K562 (cell line): Measurements from ENCODE around the gene PRR23E. TPM values are rescaled to one million over a fixed set of nuclear protein-coding genes. Genes with fewer than 3 reads are reported as not detected.

ENCODE experiments used
- ATAC-seq: fragments of 200-7000 bp; cut with Tn5 transposase; 3 replicates; pipeline ENCODE4 v1.9.1; 2020; ENCODE audit warnings: moderate library complexity
- BruUV-seq: library from RNA; stranded (reverse); fragments of 400-500 nt; replicated peaks from 2 replicates; lab custom pipeline; 2021; lab: Mats Ljungman, UMichigan
- CTCF ChIA-PET: fragments of 300-600 bp; formaldehyde crosslinking; extraction: SDS; loops from one replicate; lab custom pipeline; 2021; ENCODE audit warnings: low intra/inter-chr PET ratio; lab: Yijun Ruan, JAX
- POLR2A ChIA-PET: fragments of 300-600, 350-650 bp; sonication (Branson Sonifier 250); formaldehyde crosslinking; extraction: SDS; loops from one replicate; lab custom pipeline; 2021; ENCODE audit warnings: antibody characterized with exemption, inconsistent platforms; lab: Yijun Ruan, JAX
- DNase-seq, 4 experiments: peaks; one replicate each; pipeline versions ENCODE4 v3.0.0 to v3.0.0-alpha.2; 2011 to 2018; ENCODE audit warnings: low spot score in 3 of 4, mixed read lengths in 3 of 4; ENCODE audit errors: extremely low read depth in 1 of 4
- FAIRE-seq: peaks from 2 replicates; lab custom pipeline; 2011; peaks lifted over from hg19 to GRCh38; lab: Jason Lieb, UNC
- H2AFZ ChIP-seq: 2 replicates; pipeline ENCODE4 v1.6.0; 2011; ENCODE audit warnings: low read depth, low read length, control low read depth, inconsistent platforms
- H3K27ac ChIP-seq: fragments of 200-600 bp; 3 replicates; pipeline ENCODE4 v1.8.0; 2011; ENCODE audit warnings: low read depth, mild to moderate bottlenecking, control low read depth, inconsistent platforms, low read length, moderate library complexity, mixed read lengths; ENCODE audit errors: extremely low read depth
- H3K27me3 ChIP-seq, 2 experiments: fragments of 300-600 bp in 1 of 2; 2 replicates in 1 of 2; 3 replicates in 1 of 2; pipeline versions ENCODE4 v1.6.0 to v1.8.0; 2011; ENCODE audit warnings: inconsistent platforms in 2 of 2, low read length in 2 of 2, mild to moderate bottlenecking in 1 of 2, mixed read lengths in 1 of 2, moderate library complexity in 1 of 2; ENCODE audit not compliant: control insufficient read depth in 2 of 2, insufficient read depth in 2 of 2
- H3K36me3 ChIP-seq: fragments of 300-600 bp; 3 replicates; pipeline ENCODE4 v1.8.0; 2011; ENCODE audit warnings: mild to moderate bottlenecking, low read length, inconsistent platforms; ENCODE audit not compliant: control insufficient read depth, insufficient read depth
- H3K4me1 ChIP-seq, 2 experiments: fragments of 200-600 bp in 1 of 2; replicated peaks in 1 of 2; 2 replicates in 1 of 2; 3 replicates in 1 of 2; pipeline versions ENCODE4 v1.5.1 to v1.8.0; 2011; ENCODE audit warnings: inconsistent platforms in 2 of 2, low read length in 2 of 2, mild to moderate bottlenecking in 1 of 2, mixed read lengths in 1 of 2, moderate library complexity in 1 of 2; ENCODE audit not compliant: control insufficient read depth in 2 of 2, insufficient read depth in 2 of 2
- H3K4me2 ChIP-seq: 2 replicates; pipeline ENCODE4 v1.6.1; 2011; ENCODE audit warnings: low read length, control low read depth, inconsistent platforms, mixed read lengths; ENCODE audit not compliant: insufficient read depth
- H3K4me3 ChIP-seq: fragments of 200-600 bp; sonication (generic), shearing (Covaris generic); 2 replicates; pipeline ENCODE4 v1.5.1; 2016; ENCODE audit warnings: control low read depth, inconsistent platforms
- H3K79me2 ChIP-seq: fragments of 200-600 bp; 3 replicates; pipeline ENCODE4 v1.8.0; 2011; ENCODE audit warnings: low read length, inconsistent platforms; ENCODE audit not compliant: control insufficient read depth, insufficient read depth
- H3K9ac ChIP-seq, 2 experiments: 2 replicates each; pipeline versions ENCODE4 v1.6.0 to v1.6.1; 2011; ENCODE audit warnings: low read depth in 2 of 2, low read length in 2 of 2, control low read depth in 1 of 2, inconsistent platforms in 1 of 2, mild to moderate bottlenecking in 1 of 2, mixed read lengths in 1 of 2; ENCODE audit not compliant: insufficient read depth in 1 of 2
- H3K9me1 ChIP-seq: one replicate; pipeline ENCODE4 v1.6.0; 2011; ENCODE audit warnings: inconsistent platforms, mild to moderate bottlenecking, low read length, moderate library complexity; ENCODE audit not compliant: control insufficient read depth, insufficient read depth
- H3K9me3 ChIP-seq: replicated peaks from 2 replicates; pipeline ENCODE4 v1.5.1; 2011; ENCODE audit warnings: low read depth, low read length, inconsistent platforms; ENCODE audit not compliant: control insufficient read depth, insufficient read depth
- H4K20me1 ChIP-seq: replicated peaks from 2 replicates; pipeline ENCODE4 v1.6.1; 2011; ENCODE audit warnings: low read length, inconsistent platforms, mixed read lengths; ENCODE audit not compliant: control insufficient read depth, insufficient read depth
- BCOR ChIP-seq: fragments of 450-650 bp; IDR thresholded peaks from 2 replicates; pipeline ENCODE4 v1.6.1; 2016
- CBFA2T3 ChIP-seq: fragments of 450-650 bp; IDR thresholded peaks from 2 replicates; pipeline ENCODE4 v1.6.1; 2017
- EWSR1 ChIP-seq: fragments of 450-650 bp; IDR thresholded peaks from 2 replicates; pipeline ENCODE4 v1.6.1; 2018; ENCODE audit warnings: borderline replicate concordance, mild to moderate bottlenecking, low read depth, moderate library complexity; ENCODE audit not compliant: partially characterized antibody
- MEIS2 ChIP-seq: fragments of 450-650 bp; IDR thresholded peaks from 2 replicates; pipeline ENCODE4 v1.6.1; 2014; ENCODE audit warnings: mild to moderate bottlenecking; ENCODE audit not compliant: partially characterized antibody
- PCBP1 ChIP-seq: fragments of 200-400 bp; formaldehyde crosslinking; IDR thresholded peaks from 2 replicates; pipeline ENCODE4 v1.6.1; 2018; ENCODE audit warnings: mild to moderate bottlenecking, low read depth, low read length; ENCODE audit not compliant: poor library complexity, severe bottlenecking
- SETDB1 ChIP-seq: IDR thresholded peaks from one replicate; pipeline ENCODE4 v1.6.1; 2012; ENCODE audit warnings: low read length, control low read depth, inconsistent platforms
- SMAD3 ChIP-seq: fragments of 450-650 bp; formaldehyde crosslinking; conservative IDR thresholded peaks from 2 replicates; pipeline ENCODE4 v1.4.0; 2020; ENCODE audit warnings: mild to moderate bottlenecking
- TFE3 ChIP-seq: fragments of 450-650 bp; formaldehyde crosslinking; IDR thresholded peaks from 2 replicates; pipeline ENCODE4 v1.4.0; 2020; ENCODE audit warnings: mild to moderate bottlenecking, mixed read lengths
- ZBTB43 ChIP-seq: sonication (generic); formaldehyde crosslinking; IDR thresholded peaks from 2 replicates; pipeline ENCODE4 v1.8.0; 2023; ENCODE audit warnings: mild to moderate bottlenecking, missing genetic modification reagents
- ZKSCAN3 ChIP-seq: fragments of 250-450 bp; sonication (Bioruptor Pico); IDR thresholded peaks from 2 replicates; pipeline ENCODE4 v1.4.0; 2020
- ZNF584 ChIP-seq: fragments of 200-800 bp; sonication (Bioruptor generic); IDR thresholded peaks from 2 replicates; pipeline ENCODE4 v1.6.1; 2016; ENCODE audit warnings: low read depth, mild to moderate bottlenecking, missing genetic modification characterization, missing compliant biosample characterization
- WGBS: fragments of 100-300 bp; shearing (Covaris generic); methylation state at CpG from one replicate; pipeline ENCODE4 v1.1.6; 2016; ENCODE audit warnings: low coverage, mixed read lengths; ENCODE audit not compliant: insufficient coverage; ENCODE audit errors: missing lambda C conversion rate; 5-methylcytosine and 5-hydroxymethylcytosine counted together
- in situ Hi-C: fragments of 300-500 bp; cut with MboI; formaldehyde crosslinking; loops from 4 replicates; pipeline ENCODE4 v1.15.0; 2018; ENCODE audit warnings: inconsistent platforms, mixed read lengths
- intact Hi-C: fragments of 100-400 bp; cut with micrococcal nuclease; formaldehyde crosslinking; loops from 2 replicates; pipeline ENCODE4 v1.14.2; 2022
- polyA plus RNA-seq, 8 experiments: library from polyadenylated mRNA; depleted of rRNA in 4 of 8; stranded (reverse) in 5 of 8; unstranded in 3 of 8; fragments of >200 nt; fragmentation: Nextera tagmentation in 2 of 8; fragmentation: Illumina TruSeq in 1 of 8; extraction: Ambion mirVana in 2 of 8; extraction: Trizol in 1 of 8; gene quantifications; 2 replicates each; pipeline versions ENCODE4 v1.2.1 to v1.2.3, GENCODE V29; 2011 to 2014; ENCODE audit warnings: inconsistent platforms in 1 of 8, missing spikeins in 1 of 8
- total RNA-seq, 7 experiments: library from RNA; depleted of rRNA in 6 of 7; stranded (reverse); fragments of >200 nt in 6 of 7; fragmentation: Illumina TruSeq in 2 of 7; extraction: Trizol in 2 of 7; gene quantifications; 2 replicates each; pipeline versions ENCODE4 v1.2.1 to v1.2.3, GENCODE V29; 2011 to 2021; ENCODE audit warnings: low replicate concordance in 1 of 7

Gene PRR23E
- total and polyA plus RNA-seq, 9 of the 15 experiments (the other 6 are each of a cell fraction or from before 2014, with no cell fraction given): not detected

- no peaks in the 10 kb centered on the region for H3K79me2 ChIP-seq
- BruUV-seq: no TSS peak
- H3K36me3 ChIP-seq: no peaks in the 10 kb centered on the region
- FAIRE-seq (no peak), DNase-seq (no peak), ATAC-seq (no peak)
- H3K4me2 ChIP-seq: no peak overlapping the region
- intact Hi-C loops: no loop called here
- WGBS: 5% methylated on average over 3 of the region's 4 CpGs
- ChIA-PET CTCF (no interaction called here), POLR2A (no interaction called here)
- H2AFZ ChIP-seq: no peak overlapping the region
- H3K9ac ChIP-seq: no peak overlapping the region
- H3K9me3 ChIP-seq: no peaks in the 10 kb centered on the region
- no peaks in the 10 kb centered on the region for H4K20me1 ChIP-seq
- in situ Hi-C loops: no loop called here
- TF ChIP-seq ZBTB43 (CRISPR knock-in tag): no peak
- TF ChIP-seq ZNF584 (CRISPR knock-in tag): no peak
- TF ChIP-seq EWSR1: no peak
- no peak for TF ChIP-seq CBFA2T3
- TF ChIP-seq ZKSCAN3: no peak
- TF ChIP-seq MEIS2: no peak
- no peak for TF ChIP-seq SETDB1
- no peak for TF ChIP-seq TFE3 (CRISPR knock-in tag)
- TF ChIP-seq SMAD3 (CRISPR knock-in tag): no peak
- no peak for TF ChIP-seq BCOR
- TF ChIP-seq PCBP1: no peak
- H3K4me3 ChIP-seq: no peak overlapping the region
- no peaks in the 10 kb centered on the region for H3K4me1 ChIP-seq
- no peak overlapping the region for H3K27ac ChIP-seq
- H3K27me3 ChIP-seq: no peaks in the 10 kb centered on the region; a peak in 1 of 5 replicates
- H3K9me1 ChIP-seq: no peaks in the 10 kb centered on the region
Observed at GRCh38 chr3:127174284-127174683, 18.6 kb upstream of the PRR23E start.
